Sigmoid colon (tissue), 4 donors: ENCODE results near the gene TMEM229B.
"Not testable (repeated sequence)": the region's sequence is repeated elsewhere in the genome, so short reads cannot be mapped to it uniquely, and the experiment has no call there.

Source experiments
- CTCF ChIP-seq, 4 experiments: fragments of 450-650 bp in 3 of 4; fragments of 200-600 bp in 1 of 4; IDR thresholded peaks; one replicate each; pipeline ENCODE4 v1.5.1; 2016 to 2019; ENCODE audit warnings: antibody characterized with exemption in 4 of 4, mild to moderate bottlenecking in 3 of 4, moderate library complexity in 2 of 4
- EP300 ChIP-seq, 4 donors: sonication (generic); formaldehyde crosslinking; IDR thresholded peaks; one replicate each; pipeline ENCODE4 v1.6.1; 2017; ENCODE audit warnings: antibody characterized with exemption in 4 of 4
- POLR2AphosphoS5 ChIP-seq, 4 donors: sonication (generic); formaldehyde crosslinking; IDR thresholded peaks; one replicate each; pipeline ENCODE4 v1.6.1; 2017; ENCODE audit warnings: antibody characterized with exemption in 4 of 4

DNA sequence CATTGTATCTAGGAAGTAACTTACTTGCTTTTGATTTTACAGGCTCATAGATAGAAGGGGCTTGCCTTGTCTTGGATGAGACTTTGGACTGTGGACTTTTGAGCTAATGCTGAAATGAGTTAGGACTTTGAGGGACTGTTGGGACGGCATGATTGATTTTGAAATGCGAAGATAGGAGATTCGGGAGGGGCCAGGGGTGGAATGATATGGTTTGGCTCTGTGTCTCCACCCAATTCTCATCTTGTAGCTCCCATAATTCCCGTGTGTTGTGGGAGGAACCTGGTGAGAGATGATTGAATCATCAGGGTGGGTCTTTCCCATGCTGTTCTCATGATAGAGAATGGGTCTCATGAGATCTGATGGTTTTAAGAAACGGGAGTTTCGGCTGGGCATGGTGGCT, 36.9 kb downstream of the TMEM229B start:
- TF ChIP-seq CTCF, EP300, POLR2AphosphoS5 (IDR thresholded peaks at IDR 0.05): not testable (repeated sequence)
